GM18511 (cell line): ENCODE results near the gene TFEC.
"Not testable (repeated sequence)": the region's sequence is repeated elsewhere in the genome, so short reads cannot be mapped to it uniquely, and the experiment has no call there.

ENCODE experiments used
- ATAC-seq: cut with Tn5 transposase; IDR thresholded peaks from one replicate; pipeline ENCODE4 v1.9.1; 2021; ENCODE audit warnings: mild to moderate bottlenecking, moderate library complexity; ENCODE audit not compliant: unreplicated experiment

TFEC gene, protein sequence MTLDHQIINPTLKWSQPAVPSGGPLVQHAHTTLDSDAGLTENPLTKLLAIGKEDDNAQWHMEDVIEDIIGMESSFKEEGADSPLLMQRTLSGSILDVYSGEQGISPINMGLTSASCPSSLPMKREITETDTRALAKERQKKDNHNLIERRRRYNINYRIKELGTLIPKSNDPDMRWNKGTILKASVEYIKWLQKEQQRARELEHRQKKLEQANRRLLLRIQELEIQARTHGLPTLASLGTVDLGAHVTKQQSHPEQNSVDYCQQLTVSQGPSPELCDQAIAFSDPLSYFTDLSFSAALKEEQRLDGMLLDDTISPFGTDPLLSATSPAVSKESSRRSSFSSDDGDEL

DNA sequence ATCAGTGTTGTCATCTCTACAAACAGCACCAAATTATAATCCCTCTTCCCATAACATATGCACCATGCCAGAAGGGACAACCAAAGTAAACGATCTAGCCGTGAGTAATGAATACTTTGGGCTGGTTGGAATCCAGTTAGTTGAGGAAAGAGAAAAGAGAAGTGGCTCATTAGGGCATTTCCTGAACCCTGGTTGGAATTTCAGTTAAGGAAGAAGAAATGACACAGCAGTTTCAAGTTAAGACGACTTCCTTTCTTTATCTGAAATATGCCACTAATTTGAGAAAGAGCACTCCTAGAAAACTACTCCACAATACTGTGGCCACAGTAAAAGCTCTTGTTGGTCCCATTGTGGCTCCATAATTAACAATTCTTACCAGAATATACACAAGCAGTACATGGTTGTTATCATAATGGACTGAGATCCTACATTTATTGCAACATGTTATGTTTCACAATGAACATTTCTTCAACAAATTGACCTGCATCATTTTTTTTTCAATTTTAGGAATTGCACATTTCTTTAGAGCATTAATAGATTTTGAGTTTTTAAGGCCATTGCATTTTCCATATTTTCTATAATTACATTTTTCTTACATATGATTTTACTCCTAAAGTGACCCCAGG, at the start of gene TFEC:
TSS of gene TFEC (minus strand) at position 113 of the 626 bp plus-strand sequence. CDS start 46,322 bp downstream, outside the sequence.
- ATAC-seq, result no peak

DNA sequence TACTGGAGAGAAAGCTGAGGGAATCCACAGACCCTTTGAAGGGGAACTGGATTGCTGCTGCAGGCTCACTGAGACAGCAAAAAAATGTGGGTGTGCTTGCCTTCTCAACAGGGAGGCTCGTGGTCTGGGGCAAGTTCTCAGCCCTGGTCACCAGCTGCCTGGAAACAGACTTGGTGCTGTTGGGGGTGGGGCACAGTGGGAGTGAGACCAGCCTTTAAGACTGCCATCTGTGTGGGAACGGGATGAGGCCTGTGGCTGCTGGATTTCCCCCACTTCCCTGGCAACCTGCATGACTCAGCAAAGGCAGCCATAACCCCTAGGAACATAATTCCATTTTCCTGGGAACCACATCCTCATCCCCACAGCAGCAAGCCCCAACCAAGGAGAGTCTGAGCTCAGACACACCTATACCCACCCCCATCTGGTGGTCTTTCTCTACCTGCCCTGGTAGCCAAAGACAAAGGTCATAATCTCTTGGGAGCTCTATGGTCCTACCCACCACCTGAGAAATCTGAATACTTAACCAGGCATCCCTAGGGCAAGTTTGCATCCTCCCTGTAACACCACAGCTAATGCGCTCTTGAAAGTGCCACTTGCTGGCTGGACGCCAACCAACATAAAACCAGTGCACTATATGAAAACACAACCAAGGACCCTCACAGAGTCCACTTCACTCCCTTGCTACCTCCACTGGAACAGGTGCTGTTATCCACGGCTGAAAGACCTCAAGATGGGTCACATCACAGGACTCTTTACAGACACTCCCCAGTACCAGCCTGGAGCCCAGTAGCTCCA, 45.0 kb upstream of the TFEC start:
- ATAC-seq, result no peak

DNA sequence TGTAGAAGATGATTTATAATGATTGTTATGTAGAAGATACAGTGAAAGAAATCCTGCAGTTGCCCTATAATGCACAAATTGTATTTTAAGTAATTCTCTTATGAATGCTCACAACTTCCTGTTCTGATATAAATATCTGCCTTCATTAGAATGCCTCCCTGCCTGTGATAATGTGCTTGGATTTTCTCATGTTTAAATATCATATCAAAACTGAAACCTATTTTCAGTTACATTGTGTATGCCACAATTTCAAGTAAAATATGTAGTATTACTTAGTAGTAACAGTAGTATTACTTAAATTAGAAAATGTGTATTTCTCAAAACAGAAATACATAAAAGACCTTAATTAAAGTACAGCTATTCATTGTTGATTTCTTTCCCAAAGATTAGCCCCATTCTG, 41.1 kb upstream of the TFEC start:
- ATAC-seq, result no peak

DNA sequence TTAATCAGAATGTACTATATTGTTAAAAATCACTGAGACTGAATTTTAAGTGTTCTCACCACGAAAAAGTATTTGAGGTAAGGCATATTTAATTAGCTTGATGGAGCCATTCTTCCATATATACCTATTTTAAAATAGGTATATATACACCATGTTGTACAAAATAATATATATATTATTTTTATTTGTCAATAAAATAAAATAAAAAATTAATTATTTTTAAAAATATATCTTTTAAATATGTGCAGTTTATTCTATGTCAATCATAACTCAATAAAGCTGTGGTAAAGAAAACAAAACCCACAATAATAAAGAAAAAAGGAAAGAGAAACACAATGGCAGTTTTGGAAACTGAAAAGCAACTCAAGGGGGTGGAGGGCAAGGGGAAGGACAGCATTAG, 33.6 kb upstream of the TFEC start:
- ATAC-seq, result no peak

DNA sequence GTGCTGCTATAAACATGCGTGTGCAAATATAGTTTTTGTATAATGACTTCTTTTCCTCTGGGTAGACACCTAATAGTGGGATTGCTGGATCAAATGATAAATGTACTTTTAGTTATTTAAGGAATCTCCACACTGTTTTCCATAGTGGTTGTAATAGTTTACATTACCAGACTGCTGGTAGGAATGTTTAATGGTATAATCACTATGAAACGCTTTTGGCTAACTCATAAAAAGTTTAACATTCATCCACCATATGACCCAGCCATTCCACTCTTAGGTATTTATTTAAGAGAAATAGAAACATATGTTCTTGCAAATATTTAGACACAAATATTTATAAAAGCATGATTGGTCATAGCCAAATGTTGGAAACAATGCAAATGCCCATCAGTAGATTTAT, 32.1 kb upstream of the TFEC start:
- no peak for ATAC-seq

DNA sequence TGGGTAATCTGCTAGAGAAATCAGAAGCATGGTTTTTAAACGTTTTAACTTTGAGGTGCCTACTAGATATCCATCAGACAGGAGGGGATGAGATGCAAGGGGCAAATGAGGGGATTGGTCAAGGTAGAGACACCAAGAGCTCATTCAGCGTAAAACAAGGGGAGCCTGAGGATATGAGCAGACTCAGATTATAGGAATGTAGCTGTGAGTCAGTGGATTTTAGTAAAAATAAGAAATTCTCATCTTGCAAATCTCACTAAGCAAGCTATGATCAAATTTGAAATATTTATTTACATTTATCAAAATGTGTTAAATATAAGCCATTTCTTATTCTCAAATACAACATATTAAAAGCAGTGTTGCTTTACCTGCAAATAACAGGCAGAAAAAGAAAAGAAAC, 21.4 kb upstream of the TFEC start:
- no peak for ATAC-seq

DNA sequence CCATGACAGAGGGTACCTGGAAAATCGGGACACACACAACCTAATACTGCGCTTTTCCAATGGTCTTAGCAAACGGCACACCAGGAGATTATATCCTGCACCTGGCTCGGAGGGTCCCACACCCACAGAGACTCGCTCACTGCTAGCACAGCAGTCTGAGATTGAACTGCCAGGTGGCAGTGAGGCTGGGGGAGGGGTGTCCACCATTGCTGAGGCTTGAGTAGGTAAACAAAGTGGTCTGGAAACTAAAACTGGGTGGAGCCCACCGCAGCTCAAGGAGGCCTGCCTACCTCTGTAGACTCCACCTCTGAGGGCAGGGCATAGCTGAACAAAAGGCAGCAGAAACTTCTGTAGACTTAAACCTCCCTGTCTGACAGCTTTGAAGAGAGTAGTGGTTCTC, 16.7 kb upstream of the TFEC start:
- ATAC-seq, result not testable (repeated sequence)

DNA sequence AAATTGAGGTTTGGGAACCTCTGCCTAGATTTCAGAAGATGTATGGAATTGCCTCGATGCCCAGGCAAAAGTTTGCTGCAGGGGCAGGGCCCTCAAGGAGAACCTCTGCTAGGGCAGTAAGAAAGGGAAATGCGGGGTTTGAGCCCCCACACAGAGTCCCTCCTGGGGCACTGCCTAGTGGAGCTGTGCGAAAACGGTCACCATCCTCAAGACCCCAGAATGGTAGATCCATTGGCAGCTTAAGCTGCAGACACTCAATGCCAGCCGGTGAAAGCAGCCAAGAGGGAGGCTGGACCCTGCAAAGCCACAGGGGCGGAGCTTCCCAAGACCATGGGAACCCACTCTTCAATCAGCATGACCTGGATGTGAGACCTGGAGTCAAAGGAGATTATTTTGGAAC, 15.0 kb upstream of the TFEC start:
- no peak for ATAC-seq

DNA sequence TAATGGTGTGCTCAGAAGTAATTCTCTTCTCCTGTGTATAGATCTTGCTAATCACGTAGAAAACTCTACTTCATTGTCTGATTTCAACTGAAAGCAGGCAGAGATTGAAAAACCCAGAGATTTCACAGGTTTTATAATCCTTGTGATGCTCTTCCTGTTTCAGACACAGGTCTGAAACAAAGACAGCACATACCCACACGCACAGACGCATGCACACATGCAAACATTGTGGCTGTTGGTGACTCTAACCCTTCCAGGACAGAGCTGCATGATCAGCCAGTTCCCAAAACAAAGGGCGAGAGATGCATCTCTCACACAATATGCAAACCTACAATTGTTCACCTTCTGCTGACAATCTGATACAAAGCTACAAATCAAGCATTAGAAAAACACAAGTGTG, 11.1 kb upstream of the TFEC start:
- ATAC-seq, result peak; percentile 96

DNA sequence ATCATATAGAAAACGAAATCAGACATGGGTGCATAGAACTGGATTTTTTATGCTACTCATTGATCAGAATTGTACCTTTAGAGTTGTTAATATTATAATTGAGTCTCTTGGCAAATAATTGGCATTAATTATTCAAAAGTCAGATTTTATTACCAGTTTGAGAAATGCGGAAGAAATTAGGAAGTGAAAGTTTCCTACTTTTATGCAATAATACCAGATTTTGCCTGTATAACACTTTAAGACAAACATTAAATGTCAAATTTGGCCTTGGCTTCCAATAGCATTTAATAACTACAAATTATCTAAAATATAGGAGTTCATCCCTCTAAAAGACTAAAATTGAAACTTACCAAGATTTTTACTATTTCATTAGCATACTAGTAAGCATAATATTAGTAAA, 6.8 kb upstream of the TFEC start:
- ATAC-seq, result no peak

DNA sequence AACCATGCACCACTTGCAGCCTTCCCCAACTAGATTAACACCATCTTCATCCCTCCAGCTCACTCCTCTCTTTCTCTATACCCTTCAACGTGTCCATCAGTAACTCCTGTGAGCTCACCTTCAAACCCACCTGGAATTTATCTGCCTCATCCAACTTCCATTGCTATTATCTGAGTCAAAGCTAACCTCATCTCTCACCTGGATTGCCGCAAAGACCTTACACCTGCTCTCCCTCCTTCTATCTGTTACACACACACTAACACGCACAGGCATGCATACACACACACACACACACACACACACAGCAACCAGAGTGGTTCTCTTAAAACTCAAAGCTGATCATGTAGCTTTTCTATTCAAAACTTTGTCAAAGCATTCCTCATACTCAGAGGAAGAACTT, 3.8 kb upstream of the TFEC start:
- no peak for ATAC-seq

DNA sequence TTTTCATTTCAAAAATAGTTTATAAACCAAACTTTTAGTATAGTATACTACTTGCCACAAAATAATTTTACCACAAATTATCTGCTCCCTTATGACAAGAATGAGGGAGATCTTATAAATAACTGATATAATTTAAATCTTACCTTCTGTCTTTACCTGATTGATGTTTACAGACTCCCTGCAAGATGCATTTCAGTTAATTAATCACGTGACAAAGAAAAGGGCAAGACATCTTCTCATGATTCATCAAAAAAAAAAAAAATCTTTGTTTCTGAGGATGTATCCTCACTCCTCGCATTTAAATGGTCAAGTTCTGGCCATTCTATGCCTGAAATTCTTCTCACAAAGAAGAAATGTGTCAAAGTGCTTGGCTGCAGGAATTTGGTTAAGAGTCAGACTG, 2.3 kb upstream of the TFEC start:
- ATAC-seq, result no peak

DNA sequence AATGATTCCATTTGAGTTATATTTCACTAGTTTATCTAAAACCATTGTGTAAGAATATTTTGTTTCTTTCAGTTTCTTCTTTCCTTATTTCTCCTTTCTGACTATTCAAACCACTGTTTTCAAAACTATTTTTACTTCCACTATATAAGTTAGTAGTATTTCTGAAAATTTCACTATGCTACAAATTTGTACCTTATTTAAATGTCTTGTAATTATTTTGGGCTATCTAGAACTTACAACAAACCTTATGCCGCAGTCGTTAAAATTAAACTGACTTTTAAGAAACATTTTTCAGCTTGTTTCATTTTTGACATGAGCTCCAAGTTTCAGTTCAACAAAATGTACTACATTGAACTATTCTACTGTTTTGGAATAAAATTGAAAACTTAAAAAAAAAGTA, 1.8 kb downstream of the TFEC start:
- ATAC-seq, result peak; percentile 72

DNA sequence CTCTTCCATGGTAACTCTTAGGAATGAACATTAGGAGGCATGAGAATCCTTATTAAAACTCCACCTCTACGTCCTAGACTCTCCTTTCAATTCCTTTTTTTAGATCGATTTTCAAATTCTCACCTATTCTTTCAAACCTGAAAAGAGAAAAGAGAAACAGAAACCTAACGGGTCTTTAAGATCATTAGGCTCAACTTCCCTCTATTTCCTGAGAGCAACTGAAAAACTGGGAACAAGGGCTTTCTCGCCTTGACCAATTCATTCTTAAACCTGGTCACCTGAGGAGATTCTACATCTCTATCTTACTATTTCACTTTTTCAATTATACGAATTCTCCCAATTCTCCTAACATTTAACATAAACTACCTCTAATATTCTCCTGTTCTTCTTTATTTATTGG, 2.8 kb downstream of the TFEC start:
- no peak for ATAC-seq

DNA sequence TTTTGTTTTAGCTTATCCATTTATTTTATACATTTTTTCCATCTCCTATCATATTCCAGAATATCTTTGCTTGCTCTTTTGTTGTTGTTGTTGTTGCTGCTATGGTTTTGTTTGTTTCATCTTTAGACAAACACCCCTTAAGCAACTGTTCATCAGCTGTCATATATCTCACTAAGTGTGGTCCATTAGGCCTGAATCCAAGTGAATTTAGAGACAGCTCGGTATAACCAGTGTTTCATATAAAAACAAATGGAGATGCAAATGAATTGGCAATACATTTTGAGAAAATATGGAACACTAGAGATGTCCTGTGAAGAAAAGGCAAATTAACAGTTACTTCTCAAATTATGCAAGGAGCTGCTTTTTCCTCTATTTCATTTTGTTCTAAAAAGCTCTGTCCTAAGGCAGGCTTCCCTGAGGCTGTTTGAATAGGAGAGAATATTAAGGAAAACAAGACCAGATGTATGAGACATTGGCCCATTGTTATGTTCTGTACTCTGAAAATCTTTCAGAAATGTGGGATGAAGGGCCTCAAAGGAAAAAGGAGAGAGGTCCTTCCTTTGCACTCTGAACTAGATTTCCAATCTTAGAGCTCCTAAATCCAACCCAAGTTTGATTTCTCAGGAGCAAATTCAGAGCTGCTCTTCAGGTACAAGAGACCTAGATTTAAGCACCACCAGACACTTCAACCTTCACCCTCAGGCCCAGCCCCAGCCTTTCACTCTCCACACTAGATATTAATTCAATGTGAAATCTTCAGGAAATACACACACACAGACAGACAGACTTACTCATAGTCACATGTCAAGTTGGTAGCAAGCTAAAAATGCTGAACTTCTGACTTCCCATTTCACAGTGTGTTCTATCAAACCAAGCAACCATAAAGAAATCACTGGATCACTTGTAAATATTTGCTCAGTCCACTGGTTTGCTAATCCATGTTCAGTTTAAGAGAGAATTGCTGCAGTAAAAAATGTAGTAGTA, 5.4 kb downstream of the TFEC start:
- no peak for ATAC-seq

DNA sequence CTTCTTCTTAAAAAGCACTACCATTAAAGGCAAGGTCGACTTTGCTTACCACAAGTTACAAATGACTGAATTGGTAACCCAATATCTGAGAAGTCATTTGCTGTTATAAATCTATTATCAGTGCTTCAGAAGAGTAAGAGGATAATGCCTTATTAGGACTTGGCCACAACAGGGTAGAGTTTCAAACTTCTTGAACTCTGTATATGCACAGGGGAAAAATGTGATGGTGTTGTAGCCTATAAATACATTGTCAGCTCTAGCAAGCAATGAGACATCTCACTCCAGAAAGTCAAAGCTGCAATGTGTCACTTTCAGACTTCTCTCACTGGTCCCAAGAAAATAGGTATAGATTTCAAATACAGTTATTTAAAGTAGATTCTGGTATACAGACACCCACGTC, 9.3 kb downstream of the TFEC start:
- ATAC-seq, result peak; percentile 70

DNA sequence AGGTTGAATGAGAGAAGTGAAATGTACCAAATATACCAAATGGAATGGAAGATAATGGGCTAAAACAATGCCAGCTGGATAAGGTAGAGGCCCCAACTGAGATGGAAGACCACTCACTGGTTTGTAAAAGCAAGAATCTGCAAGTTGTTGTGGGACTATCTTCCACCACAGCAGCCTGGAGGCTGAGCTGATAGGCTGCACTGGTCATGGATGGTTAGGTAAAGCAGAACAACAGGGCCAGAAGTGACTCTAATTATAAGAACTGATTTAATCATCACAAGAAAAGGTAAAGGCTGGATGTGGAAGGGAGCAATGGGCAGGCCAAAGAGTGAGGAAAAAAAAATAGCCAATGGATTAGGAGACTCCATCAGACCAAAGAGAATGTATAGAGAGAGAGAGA, 11.8 kb downstream of the TFEC start:
- ATAC-seq, result no peak

DNA sequence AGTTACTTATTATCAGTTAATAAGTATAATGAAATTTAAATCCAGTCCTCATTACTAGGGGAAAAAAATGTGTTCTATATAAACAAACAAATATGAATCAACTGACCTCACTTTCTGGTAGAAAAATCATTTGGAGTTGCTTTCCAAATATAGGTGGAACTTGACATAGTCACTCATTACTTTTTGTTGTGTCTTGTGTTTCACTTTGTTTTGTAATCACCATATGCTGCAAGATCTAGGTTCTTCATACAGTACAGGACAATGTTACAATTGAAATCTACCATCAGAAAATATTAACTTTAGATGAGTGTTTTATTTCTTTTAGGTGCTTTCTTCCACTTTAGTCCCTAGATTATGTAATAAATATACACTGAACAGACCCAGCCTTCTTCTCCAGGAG, 16.9 kb downstream of the TFEC start:
- no peak for ATAC-seq

DNA sequence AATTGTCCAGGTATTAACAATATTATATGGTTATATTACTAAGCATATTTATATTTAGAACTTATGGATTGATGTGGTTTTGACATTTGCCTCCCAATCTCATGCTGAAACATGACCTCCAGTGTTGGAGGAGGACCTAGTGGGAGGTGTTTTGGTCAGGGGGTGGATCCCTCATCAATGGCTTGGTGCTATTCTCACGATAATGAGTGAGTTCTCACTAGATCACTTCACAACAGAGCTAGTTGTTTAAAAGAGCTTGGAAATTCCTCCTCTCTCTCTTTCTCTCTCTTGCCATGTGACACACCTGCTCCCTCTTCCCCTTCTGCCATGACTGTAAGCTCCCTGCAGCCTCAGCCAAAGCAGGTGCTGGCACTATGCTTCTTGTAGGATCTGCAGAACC, 19.0 kb downstream of the TFEC start:
- no peak for ATAC-seq

DNA sequence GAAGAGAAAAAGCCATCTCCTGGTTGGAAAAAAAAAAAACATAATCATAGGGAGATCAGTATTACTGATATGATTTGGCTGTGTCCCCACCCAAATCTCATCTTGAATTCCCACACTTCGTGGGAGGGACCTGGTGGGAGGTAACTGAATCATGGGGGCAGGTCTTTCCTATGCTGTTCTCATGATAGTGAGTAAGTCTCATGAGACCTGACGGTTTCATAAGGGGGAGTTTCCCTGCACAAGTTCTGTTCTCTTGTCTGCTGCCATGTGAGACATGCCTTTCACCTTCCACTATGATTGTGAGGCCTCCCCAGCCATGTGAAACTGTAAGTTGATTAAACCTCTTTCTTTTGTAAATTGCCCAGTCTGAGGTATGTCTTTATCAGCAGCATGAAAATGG, 25.8 kb downstream of the TFEC start:
- ATAC-seq, result not testable (repeated sequence)

DNA sequence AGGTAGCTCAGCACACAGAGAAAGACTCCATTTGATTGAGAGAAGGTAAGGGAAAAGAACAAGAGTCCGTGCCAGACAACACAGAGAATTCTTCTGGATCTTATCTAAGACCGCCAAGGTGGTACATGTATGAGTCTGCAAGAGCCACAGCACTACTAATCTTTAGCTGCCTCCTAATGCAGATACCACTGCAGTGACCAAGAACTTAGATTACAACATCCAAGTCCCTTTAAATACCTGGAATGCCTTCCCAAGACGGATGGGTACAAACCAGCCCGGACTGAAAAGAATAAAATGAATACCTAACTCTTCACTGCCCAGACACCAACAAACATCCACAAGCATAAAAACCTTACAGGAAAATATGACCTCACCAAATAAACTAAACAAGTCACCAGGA, 33.3 kb downstream of the TFEC start:
- ATAC-seq, result no peak
